ENCODE measurements around the gene MCCC2. TPM values are rescaled to one million over a fixed set of nuclear protein-coding genes. Genes with fewer than 3 reads are reported as not detected.
A peak's percentile ranks its signal among the peaks of the same experiment; 100 is the strongest.
"Not testable (repeated sequence)": the region's sequence is repeated elsewhere in the genome, so short reads cannot be mapped to it uniquely, and the experiment has no call there.

MCCC2 gene
- total RNA-seq, 8 experiments from 2014 or later: 5.3 to 56.8 (median 15.1) TPM

GRCh38 chr5:71582945-71583584 is 4.1 kb upstream of the MCCC2 start:
- 40 to 100% (median 86%) methylated on average over 1 to 4 of the region's 4 CpGs; no CpG with 5 or more reads in 1 of the 10 experiments for WGBS, 10 experiments
- no peak for ATAC-seq (replicated peaks in 6 of 8)
- no peak overlapping the region for H3K27ac ChIP-seq
- in situ Hi-C loops (cut with MboI; ENCODE audit: low pct_unique_long_range_greater_than_20kb in 2 of 9, low sequenced_read_pairs in 9 of 9, unreplicated experiment in 9 of 9): no loop called here
- H3K4me3 ChIP-seq: no peak overlapping the region
- peaks cover 2 to 9% of the 10 kb centered on the region in 2 donors for H3K4me1 ChIP-seq (replicated peaks in 1 of 2)

- no peak overlapping the region for H3K27ac ChIP-seq
- peak in 2 of 8 experiments; percentile 1 to 37 for ATAC-seq (replicated peaks in 6 of 8)
- H3K4me1 ChIP-seq (replicated peaks in 1 of 2): peaks cover 2 to 10% of the 10 kb centered on the region in 2 donors
- WGBS, 10 experiments: 79 to 98% (median 90%) methylated on average over 3 to 18 of the region's 22 CpGs
- in situ Hi-C loops (cut with MboI; ENCODE audit: low pct_unique_long_range_greater_than_20kb in 2 of 9, low sequenced_read_pairs in 9 of 9, unreplicated experiment in 9 of 9): no loop called here
- peak overlapping the region; percentile 55 to 75 (median 72) for H3K4me3 ChIP-seq
Measured at GRCh38 chr5:71586052-71586940, 844 bp upstream of the MCCC2 start.

GRCh38 chr5:71587766-71588532 is 809 bp downstream of the MCCC2 start:
- in situ Hi-C loops (cut with MboI; ENCODE audit: low pct_unique_long_range_greater_than_20kb in 2 of 9, low sequenced_read_pairs in 9 of 9, unreplicated experiment in 9 of 9): no loop called here
- peak in 1 of 8 experiments; percentile 5 for ATAC-seq (replicated peaks in 6 of 8)

GRCh38 chr5:71588533-71588885 is 1.4 kb downstream of the MCCC2 start:
- ATAC-seq (replicated peaks in 6 of 8): no peak
- in situ Hi-C loops (cut with MboI; ENCODE audit: low pct_unique_long_range_greater_than_20kb in 2 of 9, low sequenced_read_pairs in 9 of 9, unreplicated experiment in 9 of 9): no loop called here
- WGBS, 10 experiments: 100% methylated on average over 1 to 2 of the region's 2 CpGs; no CpG with 5 or more reads in 4 of the 10 experiments
- Histone ChIP-seq H3K4me1 (replicated peaks in 1 of 2) (peaks cover 2 to 10% of the 10 kb centered on the region in 2 donors), H3K27ac (no peak overlapping the region), H3K4me3 (no peak overlapping the region)

More at GRCh38 chr5:71587766-71588532, 809 bp downstream of the MCCC2 start:
- Histone ChIP-seq H3K27ac (no peak overlapping the region), H3K4me1 (replicated peaks in 1 of 2) (peaks cover 2 to 10% of the 10 kb centered on the region in 2 donors), H3K4me3 (peak overlapping the region; percentile 55 to 75 (median 72))
- WGBS, 10 experiments: 50 to 100% (median 77%) methylated on average over 1 to 15 of the region's 19 CpGs; no CpG with 5 or more reads in 1 of the 10 experiments

GRCh38 chr5:71589903-71590302 is 2.8 kb downstream of the MCCC2 start:
- H3K4me3 ChIP-seq: no peak overlapping the region
- no peak for ATAC-seq (replicated peaks in 6 of 8)
- H3K4me1 ChIP-seq (replicated peaks in 1 of 2): peaks cover 2 to 10% of the 10 kb centered on the region in 2 donors
- 40 to 88% methylated on average over 1 of the region's 2 CpGs; no CpG with 5 or more reads in 8 of the 10 experiments for WGBS, 10 experiments
- H3K27ac ChIP-seq: no peak overlapping the region
- in situ Hi-C loops (cut with MboI; ENCODE audit: low pct_unique_long_range_greater_than_20kb in 2 of 9, low sequenced_read_pairs in 9 of 9, unreplicated experiment in 9 of 9): no loop called here

DNA sequence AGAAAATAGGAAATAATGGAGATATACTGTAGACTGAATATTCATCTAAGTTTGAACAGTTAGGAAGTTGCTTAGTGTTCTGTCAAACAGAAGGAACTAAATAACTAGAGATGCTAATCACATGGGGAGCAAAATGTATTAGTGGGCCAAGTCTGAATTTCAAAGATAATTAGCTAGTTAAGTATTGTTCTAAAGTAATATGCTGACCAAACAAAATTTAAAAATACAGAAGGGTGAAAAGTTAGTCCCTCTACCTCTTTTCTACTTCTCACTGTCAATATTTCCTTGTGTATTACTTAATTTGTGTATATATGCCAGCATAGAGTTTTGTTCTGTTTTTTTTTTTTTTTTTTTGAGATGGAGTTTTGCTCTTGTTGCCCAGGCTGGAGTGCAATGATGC is 4.0 kb downstream of the MCCC2 start:
- Histone ChIP-seq H3K4me1 (replicated peaks in 1 of 2) (peaks cover 2 to 10% of the 10 kb centered on the region in 2 donors), H3K4me3 (no peak overlapping the region), H3K27ac (no peak overlapping the region)
- in situ Hi-C loops (cut with MboI; ENCODE audit: low pct_unique_long_range_greater_than_20kb in 2 of 9, low sequenced_read_pairs in 9 of 9, unreplicated experiment in 9 of 9): no loop called here
- ATAC-seq (replicated peaks in 6 of 8): no peak

DNA sequence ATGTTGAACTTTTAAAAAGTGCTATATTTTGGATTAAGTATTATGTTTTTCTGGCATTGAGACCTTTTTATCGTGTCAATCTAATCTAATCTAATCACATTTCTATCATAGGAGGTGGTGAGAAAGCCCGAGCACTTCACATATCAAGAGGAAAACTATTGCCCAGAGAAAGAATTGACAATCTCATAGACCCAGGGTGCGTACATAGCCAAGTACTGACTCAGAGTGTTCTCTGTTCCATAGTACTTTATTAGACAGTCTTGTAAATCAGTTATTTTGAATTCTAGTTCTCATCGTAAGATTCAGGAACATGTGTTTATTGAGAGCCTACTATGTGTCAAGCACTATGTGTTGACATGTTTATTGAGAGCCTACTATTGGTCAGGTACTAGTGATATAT is 9.0 kb downstream of the MCCC2 start:
- H3K4me1 ChIP-seq (replicated peaks in 1 of 2): no peaks in the 10 kb centered on the region
- H3K4me3 ChIP-seq: no peak overlapping the region
- no peak overlapping the region for H3K27ac ChIP-seq
- ATAC-seq (replicated peaks in 6 of 8): no peak
- 87 to 100% (median 93%) methylated on average over 2 to 4 of the region's 4 CpGs; no CpG with 5 or more reads in 1 of the 10 experiments for WGBS, 10 experiments
- in situ Hi-C loops (cut with MboI; ENCODE audit: low pct_unique_long_range_greater_than_20kb in 2 of 9, low sequenced_read_pairs in 9 of 9, unreplicated experiment in 9 of 9): no loop called here

GRCh38 chr5:71597001-71597400 is 9.9 kb downstream of the MCCC2 start:
- in situ Hi-C loops (cut with MboI; ENCODE audit: low pct_unique_long_range_greater_than_20kb in 2 of 9, low sequenced_read_pairs in 9 of 9, unreplicated experiment in 9 of 9): no loop called here
- Histone ChIP-seq H3K4me1 (replicated peaks in 1 of 2) (no peaks in the 10 kb centered on the region), H3K4me3 (no peak overlapping the region), H3K27ac (no peak overlapping the region)
- ATAC-seq (replicated peaks in 6 of 8): no peak
- WGBS, 10 experiments: 80 to 100% (median 83%) methylated on average over 1 of the region's 1 CpG; no CpG with 5 or more reads in 4 of the 10 experiments

DNA sequence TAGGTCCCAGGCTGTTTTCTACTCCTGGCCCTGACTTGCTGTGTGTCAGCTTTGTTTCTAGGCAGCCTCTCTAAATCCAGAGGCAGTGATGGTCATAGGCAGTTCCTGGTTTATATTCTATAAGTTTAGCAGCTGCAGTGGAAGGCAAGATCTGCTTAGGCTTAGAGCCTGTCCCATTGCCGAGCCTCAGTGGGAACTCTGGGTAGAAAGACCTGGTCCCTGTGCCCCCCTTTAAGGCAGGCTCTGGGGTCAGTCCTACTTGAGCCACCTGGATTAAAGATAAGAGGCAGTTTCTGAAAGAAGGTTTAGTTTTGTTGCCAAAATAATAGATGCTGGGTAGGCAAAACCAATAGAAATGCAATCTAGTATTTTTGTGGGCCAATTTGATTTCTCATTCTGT is 13.6 kb downstream of the MCCC2 start:
- ATAC-seq (replicated peaks in 6 of 8): no peak
- no peak overlapping the region for H3K27ac ChIP-seq
- 88 to 100% (median 100%) methylated on average over 1 of the region's 1 CpG; no CpG with 5 or more reads in 7 of the 10 experiments for WGBS, 10 experiments

GRCh38 chr5:71601222-71602026 is 14.3 kb downstream of the MCCC2 start:
- no peak overlapping the region for H3K27ac ChIP-seq
- in situ Hi-C loops (cut with MboI; ENCODE audit: low pct_unique_long_range_greater_than_20kb in 2 of 9, low sequenced_read_pairs in 9 of 9, unreplicated experiment in 9 of 9): no loop called here
- no peaks in the 10 kb centered on the region for H3K4me1 ChIP-seq (replicated peaks in 1 of 2)
- 10 to 90% (median 72%) methylated on average over 1 to 6 of the region's 6 CpGs for WGBS, 10 experiments
- ATAC-seq (replicated peaks in 6 of 8): peak in 6 of 8 experiments; percentile 41 to 96 (median 88)
- no peak overlapping the region for H3K4me3 ChIP-seq

More for the DNA sequence above, 13.6 kb downstream of the MCCC2 start:
- H3K4me1 ChIP-seq (replicated peaks in 1 of 2): no peaks in the 10 kb centered on the region
- H3K4me3 ChIP-seq: no peak overlapping the region
- in situ Hi-C loops (cut with MboI; ENCODE audit: low pct_unique_long_range_greater_than_20kb in 2 of 9, low sequenced_read_pairs in 9 of 9, unreplicated experiment in 9 of 9): no loop called here

GRCh38 chr5:71609916-71610315 is 22.8 kb downstream of the MCCC2 start:
- H3K4me1 ChIP-seq (replicated peaks in 1 of 2); H3K27ac ChIP-seq; ATAC-seq (replicated peaks in 6 of 8); H3K4me3 ChIP-seq; in situ Hi-C loops (cut with MboI; ENCODE audit: low pct_unique_long_range_greater_than_20kb in 2 of 9, low sequenced_read_pairs in 9 of 9, unreplicated experiment in 9 of 9): not testable (repeated sequence)
- no CpG with 5 or more reads among the region's 16 CpGs for WGBS, 10 experiments

GRCh38 chr5:71615809-71616208 is 28.7 kb downstream of the MCCC2 start:
- H3K4me1 ChIP-seq (replicated peaks in 1 of 2): no peaks in the 10 kb centered on the region
- no peak overlapping the region for H3K4me3 ChIP-seq
- 67 to 100% (median 92%) methylated on average over 1 to 4 of the region's 4 CpGs; no CpG with 5 or more reads in 4 of the 10 experiments for WGBS, 10 experiments
- no peak for ATAC-seq (replicated peaks in 6 of 8)
- in situ Hi-C loops (cut with MboI; ENCODE audit: low pct_unique_long_range_greater_than_20kb in 2 of 9, low sequenced_read_pairs in 9 of 9, unreplicated experiment in 9 of 9): no loop called here
- H3K27ac ChIP-seq: no peak overlapping the region

All from motor neuron (in vitro differentiated cells).